ENCODE measurements around the gene ZNF2. TPM values are rescaled to one million over a fixed set of nuclear protein-coding genes. Genes with fewer than 3 reads are reported as not detected.

Gene ZNF2
- total RNA-seq, 1 experiment from 2014 or later: 3.8 TPM

DNA sequence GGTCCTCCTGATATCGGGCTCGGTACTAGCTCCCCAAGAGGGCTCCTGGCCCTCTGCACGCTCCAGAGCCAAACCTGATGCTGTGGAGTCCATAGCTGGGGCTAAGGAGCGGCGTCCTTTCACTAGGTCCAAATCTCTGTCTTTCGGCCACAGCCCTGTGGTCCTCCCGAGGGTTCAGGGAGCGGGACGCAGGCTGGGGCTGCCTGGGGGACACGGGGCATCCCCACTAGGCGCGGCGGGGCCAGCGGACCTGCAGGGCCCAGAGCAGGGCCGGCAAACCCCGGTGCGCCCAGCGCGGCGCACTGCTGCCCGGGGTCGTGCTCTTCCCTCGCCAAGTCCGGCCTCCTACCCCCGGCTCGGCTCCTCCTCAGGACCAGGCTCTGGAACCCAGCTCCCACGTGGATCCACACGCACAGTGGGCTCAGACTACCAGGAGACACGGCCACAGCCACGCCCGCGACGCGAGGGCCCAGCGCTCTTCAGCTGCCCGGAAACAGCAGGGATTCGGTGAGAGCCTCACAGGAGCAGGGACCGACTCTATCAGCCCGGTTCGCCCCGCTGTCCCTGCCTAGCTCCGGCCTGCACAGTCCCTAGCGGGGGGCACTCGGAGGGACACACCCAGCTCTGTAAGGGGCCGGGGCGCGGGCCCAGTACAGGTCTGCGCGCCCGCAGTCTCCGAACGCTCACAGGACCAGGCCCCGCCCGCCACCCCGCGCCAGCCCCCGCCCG, 6.6 kb upstream of the ZNF2 start:
- H3K9me3 ChIP-seq (ENCODE audit: low read length): 0 out of 2 replicates have a peak, but pooled peaks cover 3% of the 10 kb centered on the region
- H3K9me2 ChIP-seq (replicated peaks; ENCODE audit: insufficient read depth, low read length): no peaks in the 10 kb centered on the region
- H3K27me3 ChIP-seq (ENCODE audit: low read length): no peaks in the 10 kb centered on the region
- H3K27ac ChIP-seq (ENCODE audit: low read length): no peak overlapping the region
- peak overlapping the region; percentile 89 for H3K4me2 ChIP-seq (ENCODE audit: low read depth, low read length, poor library complexity, severe bottlenecking)
- no peaks in the 10 kb centered on the region for H4K20me1 ChIP-seq (ENCODE audit: insufficient read depth, low read depth, low read length)
- H3K9ac ChIP-seq (ENCODE audit: low read length): peak overlapping the region; percentile 73
- peak; percentile 49 for DNase-seq
- no peak overlapping the region for H2AFZ ChIP-seq (ENCODE audit: low read length)
- H3K4me3 ChIP-seq (ENCODE audit: low read length): peak overlapping the region; percentile 75
- peaks cover 14% of the 10 kb centered on the region for H3K4me1 ChIP-seq (ENCODE audit: low read length)
- peaks cover 5% of the 10 kb centered on the region; the same call in 1 of the 2 replicates for H3K79me2 ChIP-seq (ENCODE audit: low read length)
- H3K36me3 ChIP-seq (ENCODE audit: insufficient read depth, low read length): peaks cover 11% of the 10 kb centered on the region; the same call in 1 of the 2 replicates

DNA sequence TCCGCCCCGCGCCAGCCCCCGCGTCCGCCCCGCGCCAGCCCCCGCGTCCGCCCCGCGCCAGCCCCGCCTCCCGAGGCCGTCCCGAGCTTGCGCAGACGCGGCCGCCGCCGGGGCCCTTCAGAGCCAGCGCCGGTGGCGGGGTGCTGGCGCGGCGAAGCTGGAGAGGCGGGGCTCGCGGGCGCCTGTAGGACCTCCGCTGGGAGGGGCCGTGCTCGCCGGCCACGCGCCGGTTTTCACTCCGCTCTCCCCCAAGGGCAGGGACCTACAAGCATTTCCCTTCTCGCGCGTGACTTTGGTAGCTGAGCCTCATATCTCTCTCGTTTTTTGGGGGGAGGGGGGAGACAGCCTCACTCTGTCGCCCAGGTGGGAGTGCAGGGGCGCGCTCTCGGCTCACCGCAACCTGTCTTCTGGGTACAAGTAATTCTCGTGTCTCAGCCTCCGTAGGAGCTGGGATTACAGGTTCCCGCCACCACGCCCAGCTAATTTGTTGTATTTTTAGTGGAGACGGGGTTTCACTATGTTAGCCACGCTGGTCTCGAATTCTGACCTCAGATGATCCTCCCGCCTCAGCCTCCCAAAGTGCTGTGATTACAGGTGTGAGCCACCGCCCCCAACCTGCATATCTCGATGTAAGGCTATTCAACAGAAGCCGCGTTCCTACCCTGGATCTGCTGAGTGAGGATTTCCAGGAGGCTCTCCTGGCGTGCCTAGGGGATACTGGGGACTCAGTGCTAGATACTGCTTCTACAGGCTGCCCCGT, 5.7 kb upstream of the ZNF2 start, which contains the start of gene ZNF514:
Gene ZNF514 (minus strand): TSS at position 159 of the 760 bp plus-strand sequence. CDS start 6,595 bp downstream, outside the sequence.
- H3K9ac ChIP-seq (ENCODE audit: low read length): peak within 1 kb of the TSS; percentile 73
- H4K20me1 ChIP-seq (ENCODE audit: insufficient read depth, low read depth, low read length): no peaks in the 10 kb centered on the region
- peaks cover 7% of the 10 kb centered on the region; the same call in 1 of the 2 replicates for H3K36me3 ChIP-seq (ENCODE audit: insufficient read depth, low read length)
- 0 out of 2 replicates have a peak, but pooled peaks cover 3% of the 10 kb centered on the region for H3K9me3 ChIP-seq (ENCODE audit: low read length)
- H3K79me2 ChIP-seq (ENCODE audit: low read length): peaks cover 12% of the 10 kb centered on the region
- peaks cover 21% of the 10 kb centered on the region for H3K4me1 ChIP-seq (ENCODE audit: low read length)
- H3K27me3 ChIP-seq (ENCODE audit: low read length): no peaks in the 10 kb centered on the region
- peak; percentile 87 for DNase-seq
- H3K4me3 ChIP-seq (ENCODE audit: low read length): peak within 1 kb of the TSS; percentile 75
- H3K4me2 ChIP-seq (ENCODE audit: low read depth, low read length, poor library complexity, severe bottlenecking): peak within 1 kb of the TSS; percentile 89
- no peak within 1 kb of the TSS for H3K27ac ChIP-seq (ENCODE audit: low read length)
- H3K9me2 ChIP-seq (replicated peaks; ENCODE audit: insufficient read depth, low read length): no peaks in the 10 kb centered on the region
- H2AFZ ChIP-seq (ENCODE audit: low read length): peak within 1 kb of the TSS; percentile 43; the same call in 1 of the 2 replicates

DNA sequence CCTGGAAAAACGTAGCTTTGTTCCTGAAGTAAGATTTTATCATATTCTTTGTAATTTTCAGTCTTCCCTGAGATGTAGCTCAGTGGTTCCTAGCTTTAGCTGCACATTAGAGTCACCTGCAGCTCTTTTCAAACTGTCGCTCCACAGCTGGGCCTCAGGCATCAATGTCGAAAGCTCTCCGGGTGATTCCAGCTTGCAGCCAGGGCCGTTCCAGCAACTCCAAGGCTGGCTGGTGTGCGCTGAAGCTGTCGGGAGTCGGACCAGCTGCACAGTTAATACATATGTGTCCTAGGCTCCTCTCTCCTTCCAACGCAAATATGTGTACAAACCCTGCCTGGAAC, 609 bp upstream of the ZNF2 start:
- Histone ChIP-seq H3K4me1 (ENCODE audit: low read length) (peaks cover 20% of the 10 kb centered on the region), H3K36me3 (ENCODE audit: insufficient read depth, low read length) (no peaks in the 10 kb centered on the region), H3K27me3 (ENCODE audit: low read length) (no peaks in the 10 kb centered on the region), H3K27ac (ENCODE audit: low read length) (no peak overlapping the region), H3K79me2 (ENCODE audit: low read length) (peaks cover 28% of the 10 kb centered on the region), H3K9me2 (replicated peaks; ENCODE audit: insufficient read depth, low read length) (no peaks in the 10 kb centered on the region), H3K4me2 (ENCODE audit: low read depth, low read length, poor library complexity, severe bottlenecking) (peak overlapping the region; percentile 92), H3K9ac (ENCODE audit: low read length) (peak overlapping the region; percentile 87), H3K4me3 (ENCODE audit: low read length) (peak overlapping the region; percentile 87), H3K9me3 (ENCODE audit: low read length) (no peaks in the 10 kb centered on the region), H4K20me1 (ENCODE audit: insufficient read depth, low read depth, low read length) (no peaks in the 10 kb centered on the region), H2AFZ (ENCODE audit: low read length) (peak overlapping the region; percentile 91)
- DNase-seq: no peak

DNA sequence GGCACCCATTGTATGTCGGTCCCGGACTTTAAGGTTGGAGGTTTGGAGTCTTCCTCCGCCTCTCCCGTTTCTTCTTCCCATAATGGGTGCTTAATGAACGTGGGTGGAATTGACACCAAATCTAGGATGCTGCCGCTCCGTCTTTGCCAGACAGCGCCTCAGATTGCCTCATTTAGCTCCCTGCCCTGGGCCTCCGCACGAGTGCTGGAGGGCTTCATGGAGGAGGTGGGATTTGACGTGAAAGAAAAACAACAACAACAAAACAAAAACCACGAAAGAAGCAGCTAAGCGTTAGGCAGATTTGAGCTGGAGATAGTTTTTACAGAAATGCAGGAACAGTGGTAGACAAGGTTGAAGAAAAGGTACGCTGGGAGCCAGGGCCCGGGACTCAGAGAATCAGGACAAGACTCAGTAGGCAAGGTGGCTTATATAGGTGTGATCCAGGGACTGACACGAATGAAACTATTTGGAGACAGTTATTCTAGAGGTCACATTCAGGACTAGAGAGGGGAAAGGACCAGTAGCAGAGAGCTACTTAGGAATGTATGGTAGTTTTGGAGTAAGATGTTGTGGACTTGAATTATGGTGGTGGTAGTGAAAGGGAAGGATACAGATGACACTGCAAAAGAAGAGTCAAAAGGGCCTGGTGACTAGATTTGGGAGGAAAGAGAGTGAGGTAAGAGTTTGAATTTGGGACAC, 605 bp downstream of the ZNF2 start:
- Histone ChIP-seq H2AFZ (ENCODE audit: low read length) (peak overlapping the region; percentile 47), H3K27ac (ENCODE audit: low read length) (no peak overlapping the region), H3K4me1 (ENCODE audit: low read length) (peaks cover 20% of the 10 kb centered on the region), H3K4me3 (ENCODE audit: low read length) (peak overlapping the region; percentile 87), H3K27me3 (ENCODE audit: low read length) (no peaks in the 10 kb centered on the region), H3K9me2 (replicated peaks; ENCODE audit: insufficient read depth, low read length) (no peaks in the 10 kb centered on the region), H3K4me2 (ENCODE audit: low read depth, low read length, poor library complexity, severe bottlenecking) (peak overlapping the region; percentile 92), H3K36me3 (ENCODE audit: insufficient read depth, low read length) (no peaks in the 10 kb centered on the region), H3K9me3 (ENCODE audit: low read length) (no peaks in the 10 kb centered on the region), H4K20me1 (ENCODE audit: insufficient read depth, low read depth, low read length) (no peaks in the 10 kb centered on the region), H3K79me2 (ENCODE audit: low read length) (peaks cover 28% of the 10 kb centered on the region), H3K9ac (ENCODE audit: low read length) (peak overlapping the region; percentile 87)
- DNase-seq: no peak

DNA sequence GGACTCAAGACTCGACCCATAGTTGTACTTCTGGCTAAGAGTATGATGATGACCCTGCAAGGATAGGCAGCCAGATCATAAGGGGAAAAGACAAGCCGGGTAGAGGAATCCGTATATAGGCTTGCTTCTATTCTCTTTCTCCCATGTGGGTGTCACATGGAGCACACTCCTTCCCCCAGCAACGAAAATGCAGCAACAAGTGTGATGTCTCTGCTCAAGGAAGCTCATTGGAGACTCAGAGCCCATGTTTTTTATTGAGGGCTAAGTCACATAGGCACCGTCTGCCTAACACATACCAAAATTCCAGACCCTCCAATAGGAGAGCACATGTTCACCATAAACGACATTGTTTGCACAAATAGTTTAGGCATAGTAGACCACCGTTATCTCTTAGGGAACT, 6.3 kb downstream of the ZNF2 start:
- H3K9me2 ChIP-seq (replicated peaks; ENCODE audit: insufficient read depth, low read length): no peaks in the 10 kb centered on the region
- no peak overlapping the region for H3K9ac ChIP-seq (ENCODE audit: low read length)
- no peak overlapping the region for H3K27ac ChIP-seq (ENCODE audit: low read length)
- H3K36me3 ChIP-seq (ENCODE audit: insufficient read depth, low read length): no peaks in the 10 kb centered on the region
- no peak overlapping the region for H2AFZ ChIP-seq (ENCODE audit: low read length)
- no peaks in the 10 kb centered on the region; the same call in 1 of the 2 replicates for H3K4me1 ChIP-seq (ENCODE audit: low read length)
- H3K27me3 ChIP-seq (ENCODE audit: low read length): no peaks in the 10 kb centered on the region
- no peak for DNase-seq
- no peaks in the 10 kb centered on the region for H3K9me3 ChIP-seq (ENCODE audit: low read length)
- H3K4me3 ChIP-seq (ENCODE audit: low read length): no peak overlapping the region
- H3K4me2 ChIP-seq (ENCODE audit: low read depth, low read length, poor library complexity, severe bottlenecking): no peak overlapping the region
- no peaks in the 10 kb centered on the region for H4K20me1 ChIP-seq (ENCODE audit: insufficient read depth, low read depth, low read length)
- peaks cover 21% of the 10 kb centered on the region for H3K79me2 ChIP-seq (ENCODE audit: low read length)

DNA sequence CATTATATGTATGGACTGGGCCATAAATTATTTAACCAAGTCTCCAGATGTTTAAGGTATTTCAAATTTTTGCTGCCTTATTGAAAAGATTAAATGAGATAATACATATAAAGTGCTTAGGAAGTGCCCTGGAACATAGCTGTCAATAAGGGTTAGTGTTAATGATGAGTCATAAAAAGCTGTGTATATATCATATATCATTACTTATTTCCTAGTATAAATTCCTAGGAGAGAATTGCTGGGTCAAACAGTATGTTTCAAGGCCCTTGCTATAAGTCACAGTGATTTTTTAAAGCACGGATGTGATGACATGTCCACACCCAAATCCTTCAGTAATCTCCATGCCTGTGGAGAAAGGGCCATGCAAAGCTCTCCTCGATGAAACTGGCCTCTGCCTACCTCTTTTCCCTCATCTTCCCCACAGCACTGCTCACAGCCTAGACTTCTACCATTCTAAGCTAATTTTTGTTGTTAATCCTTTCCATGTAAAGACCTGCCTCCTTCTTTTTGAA, 8.5 kb downstream of the ZNF2 start:
- H3K4me2 ChIP-seq (ENCODE audit: low read depth, low read length, poor library complexity, severe bottlenecking): no peak overlapping the region
- no peaks in the 10 kb centered on the region for H4K20me1 ChIP-seq (ENCODE audit: insufficient read depth, low read depth, low read length)
- no peak overlapping the region for H3K9ac ChIP-seq (ENCODE audit: low read length)
- no peak overlapping the region for H3K4me3 ChIP-seq (ENCODE audit: low read length)
- H3K79me2 ChIP-seq (ENCODE audit: low read length): peaks cover 20% of the 10 kb centered on the region
- H2AFZ ChIP-seq (ENCODE audit: low read length): no peak overlapping the region
- H3K36me3 ChIP-seq (ENCODE audit: insufficient read depth, low read length): no peaks in the 10 kb centered on the region; the same call in 1 of the 2 replicates
- H3K9me2 ChIP-seq (replicated peaks; ENCODE audit: insufficient read depth, low read length): no peaks in the 10 kb centered on the region
- DNase-seq: no peak
- H3K27ac ChIP-seq (ENCODE audit: low read length): no peak overlapping the region
- H3K27me3 ChIP-seq (ENCODE audit: low read length): no peaks in the 10 kb centered on the region
- H3K4me1 ChIP-seq (ENCODE audit: low read length): no peaks in the 10 kb centered on the region
- H3K9me3 ChIP-seq (ENCODE audit: low read length): no peaks in the 10 kb centered on the region

DNA sequence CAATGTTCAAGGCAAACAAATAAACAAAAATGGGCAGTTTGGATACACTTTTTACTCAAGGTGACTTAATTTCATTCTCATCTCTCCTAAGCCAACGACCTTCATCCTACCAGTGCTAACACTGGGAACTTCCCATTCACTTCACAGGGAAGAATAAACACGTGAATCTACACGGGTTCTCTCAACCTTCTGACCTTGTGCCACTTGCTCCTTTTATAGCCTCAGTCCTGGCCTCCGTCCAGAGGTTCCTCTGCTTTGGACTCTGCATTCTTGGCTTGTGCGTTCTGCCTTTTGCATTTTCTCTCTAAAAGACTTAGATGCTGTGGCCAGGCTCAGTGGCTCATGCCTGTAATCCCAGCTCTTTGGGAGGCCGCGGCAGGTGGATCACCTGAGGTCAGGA, 13.8 kb downstream of the ZNF2 start:
- Histone ChIP-seq H3K79me2 (ENCODE audit: low read length) (peaks cover 7% of the 10 kb centered on the region), H3K9me3 (ENCODE audit: low read length) (no peaks in the 10 kb centered on the region), H3K4me3 (ENCODE audit: low read length) (no peak overlapping the region), H3K9ac (ENCODE audit: low read length) (no peak overlapping the region), H3K27me3 (ENCODE audit: low read length) (no peaks in the 10 kb centered on the region), H3K4me1 (ENCODE audit: low read length) (no peaks in the 10 kb centered on the region), H3K27ac (ENCODE audit: low read length) (no peak overlapping the region), H3K4me2 (ENCODE audit: low read depth, low read length, poor library complexity, severe bottlenecking) (no peak overlapping the region), H2AFZ (ENCODE audit: low read length) (no peak overlapping the region), H3K9me2 (replicated peaks; ENCODE audit: insufficient read depth, low read length) (no peaks in the 10 kb centered on the region), H4K20me1 (ENCODE audit: insufficient read depth, low read depth, low read length) (no peaks in the 10 kb centered on the region), H3K36me3 (ENCODE audit: insufficient read depth, low read length) (peaks cover 28% of the 10 kb centered on the region)
- no peak for DNase-seq
